Endodermal cell (in vitro differentiated cells): Measurements from ENCODE around the gene SLAMF7. TPM values are rescaled to one million over a fixed set of nuclear protein-coding genes. Genes with fewer than 3 reads are reported as not detected.

Experiments
- DNase-seq: peaks from one replicate; pipeline ENCODE4 v3.0.0-alpha.2; 2017
- H3K27ac ChIP-seq: 2 replicates; pipeline ENCODE4 v1.5.1; 2013; ENCODE audit warnings: mild to moderate bottlenecking, low read depth, low read length, moderate library complexity
- H3K27me3 ChIP-seq: 2 replicates; pipeline ENCODE4 v1.6.1; 2013; ENCODE audit warnings: mild to moderate bottlenecking, low read length, moderate library complexity; ENCODE audit not compliant: insufficient read depth, control insufficient read depth, poor library complexity, severe bottlenecking
- H3K36me3 ChIP-seq: 2 replicates; pipeline ENCODE4 v1.7.0; 2013; ENCODE audit warnings: mild to moderate bottlenecking, low read length, moderate library complexity; ENCODE audit not compliant: control insufficient read depth, insufficient read depth
- H3K4me1 ChIP-seq: one replicate; pipeline ENCODE4 v1.7.0; 2013; ENCODE audit warnings: low read length; ENCODE audit not compliant: control insufficient read depth, insufficient read depth
- H3K4me3 ChIP-seq: 2 replicates; pipeline ENCODE4 v1.5.1; 2013; ENCODE audit warnings: mild to moderate bottlenecking, low read length, moderate library complexity
- H3K9ac ChIP-seq: 2 replicates; pipeline ENCODE4 v1.6.1; 2013; ENCODE audit warnings: mild to moderate bottlenecking, low read length, moderate library complexity; ENCODE audit not compliant: poor library complexity, severe bottlenecking; ENCODE audit errors: extremely low read depth
- H3K9me3 ChIP-seq: 2 replicates; pipeline ENCODE4 v1.6.1; 2013; ENCODE audit warnings: mild to moderate bottlenecking, low read length, moderate library complexity; ENCODE audit not compliant: control insufficient read depth
- H3K27ac Mint-ChIP-seq: 2 replicates; pipeline ENCODE4 v1.8.0; 2020; ENCODE audit warnings: mixed read lengths
- H3K27me3 Mint-ChIP-seq: 2 replicates; pipeline ENCODE4 v1.8.0; 2021; ENCODE audit warnings: mild to moderate bottlenecking, mixed read lengths; ENCODE audit not compliant: insufficient read depth
- H3K36me3 Mint-ChIP-seq: 2 replicates; pipeline ENCODE4 v1.8.0; 2020; ENCODE audit warnings: low read depth, mixed read lengths
- H3K4me1 Mint-ChIP-seq: 2 replicates; pipeline ENCODE4 v1.8.0; 2020; ENCODE audit warnings: mixed read lengths
- H3K4me3 Mint-ChIP-seq: 2 replicates; pipeline ENCODE4 v1.8.0; 2020; ENCODE audit warnings: mild to moderate bottlenecking, moderate library complexity, mixed read lengths
- H3K9me3 Mint-ChIP-seq: 2 replicates; pipeline ENCODE4 v1.8.0; 2020; ENCODE audit warnings: mild to moderate bottlenecking, mixed read lengths
- CTCF ChIP-seq: fragments of 200-600 bp; sonication (generic); conservative IDR thresholded peaks from 2 replicates; pipeline ENCODE4 v1.5.0; 2021; ENCODE audit warnings: antibody characterized with exemption, mild to moderate bottlenecking
- WGBS, 2 experiments: methylation state at CpG; one replicate each; pipeline versions ENCODE4 v1.1.5 to v1.1.7; 2013; ENCODE audit warnings: missing lambda C conversion rate in 2 of 2, mixed read lengths in 1 of 2; ENCODE audit not compliant: insufficient coverage in 1 of 2, insufficient read length in 1 of 2; 5-methylcytosine and 5-hydroxymethylcytosine counted together
- total RNA-seq, 2 donors: library from RNA; stranded (reverse); fragmentation: NEBNext Ultra II Directional in 1 of 2; extraction: Animal tissue kit (Norgen Biotek cat#: 25700) in 1 of 2; gene quantifications; 2 replicates in 1 of 2; 3 replicates in 1 of 2; pipeline ENCODE4 v1.2.1, GENCODE V29; 2021

SLAMF7 gene
- total RNA-seq, 2 donors from 2014 or later = not detected

- Histone ChIP-seq H3K36me3 (no peaks in the 10 kb centered on the region), H3K9me3 (peaks cover 14% of the 10 kb centered on the region), H3K27me3 (no peaks in the 10 kb centered on the region), H3K27ac (no peak overlapping the region), H3K4me3 (no peak overlapping the region), H3K4me1 (no peaks in the 10 kb centered on the region), H3K9ac (no peak overlapping the region)
- 88 to 94% methylated on average over 1 of the region's 1 CpG for WGBS, 2 experiments
- H3K27me3 Mint-ChIP-seq = no peaks in the 10 kb centered on the region
- no peak overlapping the region for H3K4me3 Mint-ChIP-seq
- H3K27ac Mint-ChIP-seq = no peak overlapping the region
- TF ChIP-seq CTCF = no peak
- H3K4me1 Mint-ChIP-seq = peaks cover 21% of the 10 kb centered on the region
- peaks cover 6% of the 10 kb centered on the region for H3K9me3 Mint-ChIP-seq
- DNase-seq = no peak
- no peaks in the 10 kb centered on the region for H3K36me3 Mint-ChIP-seq
These were observed 37.1 kb downstream of the SLAMF7 start for GRCh38 chr1:160776178-160776577.

- Mint-ChIP-seq H3K36me3 (no peaks in the 10 kb centered on the region), H3K4me1 (peaks cover 21% of the 10 kb centered on the region), H3K4me3 (no peak overlapping the region), H3K27me3 (no peaks in the 10 kb centered on the region), H3K27ac (peak overlapping the region; percentile 63), H3K9me3 (peaks cover 10% of the 10 kb centered on the region)
- H3K27me3 ChIP-seq = no peaks in the 10 kb centered on the region
- H3K9ac ChIP-seq = no peak overlapping the region
- no peak overlapping the region for H3K27ac ChIP-seq
- TF ChIP-seq CTCF = peak; percentile 83
- no peaks in the 10 kb centered on the region for H3K36me3 ChIP-seq
- 70% methylated on average over 2 to 7 of the region's 7 CpGs for WGBS, 2 experiments
- no peaks in the 10 kb centered on the region for H3K4me1 ChIP-seq
- H3K9me3 ChIP-seq = peaks cover 1% of the 10 kb centered on the region
- no peak overlapping the region for H3K4me3 ChIP-seq
- DNase-seq = peak; percentile 86
These were observed 38.5 kb downstream of the SLAMF7 start for GRCh38 chr1:160777486-160778089.

GRCh38 chr1:160778976-160779375 lies 39.9 kb downstream of the SLAMF7 start:
- no peak overlapping the region for H3K4me3 ChIP-seq
- H3K27ac Mint-ChIP-seq = no peak overlapping the region
- H3K27me3 ChIP-seq = no peaks in the 10 kb centered on the region
- no peak overlapping the region for H3K4me3 Mint-ChIP-seq
- peaks cover 2% of the 10 kb centered on the region for H3K36me3 Mint-ChIP-seq
- H3K27ac ChIP-seq = no peak overlapping the region
- no peaks in the 10 kb centered on the region for H3K9me3 ChIP-seq
- DNase-seq = no peak
- no peak overlapping the region for H3K9ac ChIP-seq
- TF ChIP-seq CTCF = no peak
- H3K4me1 Mint-ChIP-seq = peaks cover 14% of the 10 kb centered on the region
- H3K4me1 ChIP-seq = no peaks in the 10 kb centered on the region
- WGBS, 2 experiments = 91 to 95% methylated on average over 6 of the region's 6 CpGs
- no peaks in the 10 kb centered on the region for H3K27me3 Mint-ChIP-seq
- H3K9me3 Mint-ChIP-seq = peaks cover 19% of the 10 kb centered on the region
- H3K36me3 ChIP-seq = no peaks in the 10 kb centered on the region
